Type B pancreatic cell (in vitro differentiated cells): ENCODE results near the gene FILIP1L. TPM values are rescaled to one million over a fixed set of nuclear protein-coding genes. Genes with fewer than 3 reads are reported as not detected.

Source experiments
- DNase-seq: peaks from one replicate; pipeline ENCODE4 v3.0.0; 2021; ENCODE audit warnings: mixed read lengths; ENCODE audit not compliant: unreplicated experiment; ENCODE audit errors: extremely low spot score
- H3K27ac Mint-ChIP-seq: 2 replicates; pipeline ENCODE4 v1.8.0; 2021; ENCODE audit warnings: mild to moderate bottlenecking, mixed read lengths
- H3K27me3 Mint-ChIP-seq: 2 replicates; pipeline ENCODE4 v1.8.0; 2021; ENCODE audit warnings: mixed read lengths
- H3K36me3 Mint-ChIP-seq: 2 replicates; pipeline ENCODE4 v1.8.0; 2021; ENCODE audit warnings: mixed read lengths
- H3K4me1 Mint-ChIP-seq: one replicate; pipeline ENCODE4 v1.8.0; 2021; ENCODE audit warnings: mixed read lengths; ENCODE audit not compliant: unreplicated experiment
- H3K4me3 Mint-ChIP-seq: 2 replicates; pipeline ENCODE4 v1.8.0; 2021; ENCODE audit warnings: mild to moderate bottlenecking, mixed read lengths
- H3K9me3 Mint-ChIP-seq: 2 replicates; pipeline ENCODE4 v1.8.0; 2021; ENCODE audit warnings: mixed read lengths
- total RNA-seq: library from RNA; stranded (reverse); gene quantifications from 2 replicates; pipeline ENCODE4 v1.2.1, GENCODE V29; 2021; ENCODE audit warnings: low replicate concordance
- TF ChIP-seq, protein P1 (sequence below): fragments of 200-600 bp; sonication (generic); conservative IDR thresholded peaks from 2 replicates; pipeline ENCODE4 v1.5.0; 2021; ENCODE audit warnings: antibody characterized with exemption, mild to moderate bottlenecking

Gene FILIP1L
- total RNA-seq, 1 donor from 2014 or later, result 30.6 TPM

DNA sequence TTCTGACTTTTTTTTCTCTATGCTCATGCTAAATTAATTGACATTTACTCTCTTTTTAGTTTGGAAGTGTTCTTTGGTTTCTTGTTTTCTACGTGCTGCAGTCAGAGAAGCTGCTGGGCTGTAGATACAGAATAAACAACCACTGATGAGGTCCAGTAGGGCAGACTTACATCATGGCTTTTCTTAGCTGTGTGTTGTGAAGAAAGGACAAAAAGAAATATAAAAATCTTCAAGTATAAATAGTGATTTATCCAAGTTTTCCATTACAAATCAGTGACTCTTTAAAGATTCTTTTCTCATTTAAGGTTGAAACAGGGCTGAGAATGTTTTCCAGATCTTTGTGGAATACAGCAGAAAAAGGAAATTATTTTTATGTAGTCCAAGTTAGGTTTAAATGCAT lies 174.4 kb downstream of the FILIP1L start:
- Mint-ChIP-seq H3K27me3 (no peaks in the 10 kb centered on the region), H3K4me1 (peaks cover 40% of the 10 kb centered on the region), H3K4me3 (no peak overlapping the region), H3K9me3 (peaks cover 8% of the 10 kb centered on the region), H3K36me3 (peaks cover 8% of the 10 kb centered on the region), H3K27ac (peak overlapping the region; percentile 34)
- no peak for DNase-seq
- TF ChIP-seq, protein P1, sequence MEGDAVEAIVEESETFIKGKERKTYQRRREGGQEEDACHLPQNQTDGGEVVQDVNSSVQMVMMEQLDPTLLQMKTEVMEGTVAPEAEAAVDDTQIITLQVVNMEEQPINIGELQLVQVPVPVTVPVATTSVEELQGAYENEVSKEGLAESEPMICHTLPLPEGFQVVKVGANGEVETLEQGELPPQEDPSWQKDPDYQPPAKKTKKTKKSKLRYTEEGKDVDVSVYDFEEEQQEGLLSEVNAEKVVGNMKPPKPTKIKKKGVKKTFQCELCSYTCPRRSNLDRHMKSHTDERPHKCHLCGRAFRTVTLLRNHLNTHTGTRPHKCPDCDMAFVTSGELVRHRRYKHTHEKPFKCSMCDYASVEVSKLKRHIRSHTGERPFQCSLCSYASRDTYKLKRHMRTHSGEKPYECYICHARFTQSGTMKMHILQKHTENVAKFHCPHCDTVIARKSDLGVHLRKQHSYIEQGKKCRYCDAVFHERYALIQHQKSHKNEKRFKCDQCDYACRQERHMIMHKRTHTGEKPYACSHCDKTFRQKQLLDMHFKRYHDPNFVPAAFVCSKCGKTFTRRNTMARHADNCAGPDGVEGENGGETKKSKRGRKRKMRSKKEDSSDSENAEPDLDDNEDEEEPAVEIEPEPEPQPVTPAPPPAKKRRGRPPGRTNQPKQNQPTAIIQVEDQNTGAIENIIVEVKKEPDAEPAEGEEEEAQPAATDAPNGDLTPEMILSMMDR, result no peak

DNA sequence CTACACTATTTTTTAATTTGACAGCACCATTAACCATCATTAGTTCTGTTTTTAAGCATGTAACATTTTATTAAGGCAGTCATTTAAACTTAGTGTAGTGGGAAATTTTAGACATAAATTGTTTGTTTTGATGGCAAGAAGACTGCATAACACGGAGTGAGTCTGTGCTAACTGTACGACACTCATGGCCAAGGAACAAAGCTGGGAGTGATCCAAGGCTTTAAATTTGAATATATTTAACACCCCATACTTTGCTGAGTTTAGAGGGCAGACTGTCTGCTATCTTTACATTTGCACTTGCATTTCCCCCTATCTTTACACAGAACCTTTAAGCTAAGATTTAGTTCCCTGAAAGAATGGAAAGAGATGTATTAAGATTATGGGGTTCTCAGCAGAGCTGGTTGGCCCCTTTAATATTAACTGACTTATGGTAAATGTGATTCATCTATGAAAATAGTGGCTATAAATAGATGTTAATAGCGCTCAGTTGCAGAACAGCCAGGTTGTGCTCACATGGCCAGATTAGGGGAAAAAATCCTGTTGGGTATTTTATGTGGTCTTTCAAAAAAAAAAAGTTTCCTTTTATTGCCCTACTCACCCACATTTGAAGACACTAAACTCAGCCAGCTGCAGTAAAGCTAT lies 175.9 kb downstream of the FILIP1L start:
- Mint-ChIP-seq H3K4me1 (peaks cover 34% of the 10 kb centered on the region), H3K27ac (no peak overlapping the region), H3K36me3 (peaks cover 4% of the 10 kb centered on the region), H3K9me3 (peaks cover 4% of the 10 kb centered on the region), H3K27me3 (no peaks in the 10 kb centered on the region), H3K4me3 (no peak overlapping the region)
- DNase-seq, result no peak
- TF ChIP-seq, protein P1, result no peak

DNA sequence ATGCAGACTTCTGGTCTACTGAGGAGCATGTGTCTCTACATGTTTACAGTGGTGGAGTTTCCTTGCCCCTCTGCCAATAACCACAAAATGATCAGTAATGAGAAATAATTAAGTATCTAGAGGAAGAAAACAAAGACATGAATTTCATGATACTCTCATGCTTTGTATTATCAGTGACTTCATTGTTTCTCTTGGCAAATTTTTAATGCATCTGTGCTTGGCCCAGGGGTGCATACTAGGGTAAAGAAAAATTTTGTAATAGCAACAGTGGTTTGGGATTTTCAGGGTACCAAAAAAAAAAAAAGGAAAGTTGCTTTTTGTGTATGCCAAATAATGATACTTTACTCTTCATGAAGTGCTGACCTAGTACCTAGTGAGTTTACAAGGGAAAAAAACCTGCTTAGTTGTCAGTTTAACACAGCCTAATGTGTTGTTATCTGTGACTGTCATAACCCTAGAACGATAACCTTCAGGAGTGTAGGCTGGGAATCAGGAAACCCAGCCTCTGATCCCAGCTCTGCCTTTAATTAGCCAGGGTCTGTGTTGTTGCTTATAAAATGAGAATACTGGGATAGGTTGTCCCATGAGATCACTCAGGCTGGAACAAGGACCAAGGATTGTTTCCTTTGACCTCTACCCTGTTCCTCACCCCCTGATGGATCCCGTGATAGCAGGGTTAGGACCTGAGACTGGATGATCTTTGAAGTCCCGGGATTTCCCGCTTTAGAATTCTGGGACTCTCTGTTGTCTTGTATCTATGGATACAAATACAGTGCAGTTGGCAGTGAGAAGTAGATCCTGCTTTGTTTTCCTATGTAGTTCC lies 179.1 kb downstream of the FILIP1L start:
- H3K27ac Mint-ChIP-seq, result peak overlapping the region; percentile 64
- H3K9me3 Mint-ChIP-seq, result peaks cover 4% of the 10 kb centered on the region
- TF ChIP-seq, protein P1, result no peak
- H3K27me3 Mint-ChIP-seq, result no peaks in the 10 kb centered on the region
- H3K36me3 Mint-ChIP-seq, result peaks cover 7% of the 10 kb centered on the region
- peaks cover 37% of the 10 kb centered on the region for H3K4me1 Mint-ChIP-seq
- no peak for DNase-seq
- H3K4me3 Mint-ChIP-seq, result peak overlapping the region; percentile 60

DNA sequence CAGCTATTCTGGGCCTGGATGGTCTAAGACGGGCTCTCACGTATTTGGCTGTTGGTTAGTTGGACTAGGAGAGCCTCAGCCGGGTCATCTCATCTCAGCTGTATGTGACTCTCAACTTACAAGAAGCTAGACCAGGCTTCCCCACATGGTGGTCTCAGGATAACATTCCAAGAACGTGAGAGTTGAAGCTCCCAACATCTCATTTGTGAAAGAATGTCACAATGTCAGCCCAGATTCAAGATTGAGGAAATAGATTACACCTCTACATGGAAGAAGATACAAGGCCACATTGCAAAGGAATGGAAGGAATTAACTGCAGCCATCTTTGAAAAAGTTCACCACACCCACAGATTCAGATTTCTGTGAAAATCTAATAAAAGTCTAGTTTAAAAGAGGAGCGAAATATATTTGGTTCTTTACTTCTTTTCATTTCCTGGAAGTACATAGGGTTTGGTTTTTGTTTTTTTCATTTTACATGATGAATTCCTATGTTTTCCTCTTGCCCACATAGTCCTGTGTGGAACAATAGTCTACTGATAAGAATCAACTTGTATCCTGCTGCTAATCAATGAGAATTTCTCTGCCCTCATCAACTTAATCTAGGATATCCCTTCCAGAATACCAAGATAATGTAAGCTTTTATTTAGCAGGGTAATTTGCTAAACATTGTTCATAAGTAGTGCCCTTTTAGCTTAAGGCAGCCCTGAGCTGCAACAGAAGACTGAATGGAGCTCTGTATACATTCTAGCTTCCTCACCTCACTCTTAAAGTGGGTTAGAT lies 180.1 kb downstream of the FILIP1L start:
- H3K9me3 Mint-ChIP-seq, result peaks cover 4% of the 10 kb centered on the region
- H3K27me3 Mint-ChIP-seq, result no peaks in the 10 kb centered on the region
- no peak overlapping the region for H3K27ac Mint-ChIP-seq
- H3K4me3 Mint-ChIP-seq, result no peak overlapping the region
- peaks cover 7% of the 10 kb centered on the region for H3K36me3 Mint-ChIP-seq
- TF ChIP-seq, protein P1, result no peak
- no peak for DNase-seq
- H3K4me1 Mint-ChIP-seq, result peaks cover 46% of the 10 kb centered on the region

DNA sequence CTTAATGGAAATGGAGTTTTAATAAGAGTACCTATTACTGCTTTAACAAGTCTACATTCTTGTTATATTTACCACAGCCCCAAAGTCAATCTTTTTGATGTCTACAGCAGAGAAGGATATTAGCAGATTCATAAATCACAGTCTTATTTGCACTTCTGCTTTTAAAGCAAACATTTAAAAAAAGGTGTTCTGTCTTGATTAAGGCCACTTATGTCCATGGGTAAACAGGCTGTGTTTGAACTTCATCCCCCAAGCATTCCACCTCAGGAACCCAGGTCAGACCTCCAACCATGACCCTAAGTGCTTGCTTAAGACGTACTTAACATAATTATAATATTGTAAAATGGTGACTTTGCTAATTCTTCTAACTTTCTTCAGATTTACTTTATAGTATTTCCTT lies 183.2 kb downstream of the FILIP1L start:
- H3K9me3 Mint-ChIP-seq, result peaks cover 4% of the 10 kb centered on the region
- H3K27ac Mint-ChIP-seq, result no peak overlapping the region
- TF ChIP-seq, protein P1, result no peak
- DNase-seq, result no peak
- no peak overlapping the region for H3K4me3 Mint-ChIP-seq
- no peaks in the 10 kb centered on the region for H3K27me3 Mint-ChIP-seq
- H3K4me1 Mint-ChIP-seq, result peaks cover 41% of the 10 kb centered on the region
- H3K36me3 Mint-ChIP-seq, result peaks cover 7% of the 10 kb centered on the region
